ENCODE measurements around the gene KIAA0586. TPM values are rescaled to one million over a fixed set of nuclear protein-coding genes. Genes with fewer than 3 reads are reported as not detected.

The KIAA0586 gene
- total RNA-seq, 1 experiment from 2014 or later: 23.5 TPM

DNA sequence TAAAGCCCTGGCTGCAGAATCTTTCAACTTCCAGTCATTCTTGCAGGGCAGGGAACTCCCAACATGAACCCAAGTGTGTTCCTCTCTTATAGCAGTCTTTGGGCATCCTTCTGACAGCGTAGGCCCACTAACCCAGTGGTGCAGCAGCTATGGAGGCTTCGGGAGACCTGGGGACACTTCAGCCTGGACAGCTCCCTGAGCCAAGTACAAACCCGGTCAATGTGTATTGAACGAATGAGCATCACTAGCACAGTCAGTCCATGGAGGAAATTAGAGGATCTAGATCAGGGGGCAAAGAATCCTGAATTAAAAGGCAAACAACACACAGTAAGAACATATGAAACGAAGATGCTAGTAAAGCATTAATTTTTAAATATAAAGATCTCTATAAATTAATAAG, 41.8 kb downstream of the KIAA0586 start:
- ChIA-PET CTCF (interaction anchor here (1.2 kb wide), 1 partner anchor 32 kb away, joined by 3 read pairs; no protein-coding TSS in a partner anchor), POLR2A (no interaction called here)
- Mint-ChIP-seq H3K4me3 (no peak overlapping the region), H3K4me1 (no peaks in the 10 kb centered on the region), H3K9me3 (peaks cover 1% of the 10 kb centered on the region; the same call in 1 of the 2 replicates), H3K27ac (no peak overlapping the region), H3K27me3 (ENCODE audit: low read depth) (no peaks in the 10 kb centered on the region), H3K36me3 (peaks cover 10% of the 10 kb centered on the region)
- TF ChIP-seq, protein P1, sequence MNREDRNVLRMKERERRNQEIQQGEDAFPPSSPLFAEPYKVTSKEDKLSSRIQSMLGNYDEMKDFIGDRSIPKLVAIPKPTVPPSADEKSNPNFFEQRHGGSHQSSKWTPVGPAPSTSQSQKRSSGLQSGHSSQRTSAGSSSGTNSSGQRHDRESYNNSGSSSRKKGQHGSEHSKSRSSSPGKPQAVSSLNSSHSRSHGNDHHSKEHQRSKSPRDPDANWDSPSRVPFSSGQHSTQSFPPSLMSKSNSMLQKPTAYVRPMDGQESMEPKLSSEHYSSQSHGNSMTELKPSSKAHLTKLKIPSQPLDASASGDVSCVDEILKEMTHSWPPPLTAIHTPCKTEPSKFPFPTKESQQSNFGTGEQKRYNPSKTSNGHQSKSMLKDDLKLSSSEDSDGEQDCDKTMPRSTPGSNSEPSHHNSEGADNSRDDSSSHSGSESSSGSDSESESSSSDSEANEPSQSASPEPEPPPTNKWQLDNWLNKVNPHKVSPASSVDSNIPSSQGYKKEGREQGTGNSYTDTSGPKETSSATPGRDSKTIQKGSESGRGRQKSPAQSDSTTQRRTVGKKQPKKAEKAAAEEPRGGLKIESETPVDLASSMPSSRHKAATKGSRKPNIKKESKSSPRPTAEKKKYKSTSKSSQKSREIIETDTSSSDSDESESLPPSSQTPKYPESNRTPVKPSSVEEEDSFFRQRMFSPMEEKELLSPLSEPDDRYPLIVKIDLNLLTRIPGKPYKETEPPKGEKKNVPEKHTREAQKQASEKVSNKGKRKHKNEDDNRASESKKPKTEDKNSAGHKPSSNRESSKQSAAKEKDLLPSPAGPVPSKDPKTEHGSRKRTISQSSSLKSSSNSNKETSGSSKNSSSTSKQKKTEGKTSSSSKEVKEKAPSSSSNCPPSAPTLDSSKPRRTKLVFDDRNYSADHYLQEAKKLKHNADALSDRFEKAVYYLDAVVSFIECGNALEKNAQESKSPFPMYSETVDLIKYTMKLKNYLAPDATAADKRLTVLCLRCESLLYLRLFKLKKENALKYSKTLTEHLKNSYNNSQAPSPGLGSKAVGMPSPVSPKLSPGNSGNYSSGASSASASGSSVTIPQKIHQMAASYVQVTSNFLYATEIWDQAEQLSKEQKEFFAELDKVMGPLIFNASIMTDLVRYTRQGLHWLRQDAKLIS (CRISPR knock-in tag; IDR thresholded peaks at IDR 0.05; ENCODE audit: borderline replicate concordance): no peak
- TF ChIP-seq CREM (CRISPR knock-in tag; IDR thresholded peaks at IDR 0.05) (no peak), EMX1 (CRISPR knock-in tag; IDR thresholded peaks at IDR 0.05) (no peak), TEAD1 (CRISPR knock-in tag; IDR thresholded peaks at IDR 0.05) (no peak), AR (CRISPR knock-in tag; IDR thresholded peaks at IDR 0.05) (no peak), SMAD4 (CRISPR knock-in tag; IDR thresholded peaks at IDR 0.05) (no peak)
- TF ChIP-seq, protein P2, sequence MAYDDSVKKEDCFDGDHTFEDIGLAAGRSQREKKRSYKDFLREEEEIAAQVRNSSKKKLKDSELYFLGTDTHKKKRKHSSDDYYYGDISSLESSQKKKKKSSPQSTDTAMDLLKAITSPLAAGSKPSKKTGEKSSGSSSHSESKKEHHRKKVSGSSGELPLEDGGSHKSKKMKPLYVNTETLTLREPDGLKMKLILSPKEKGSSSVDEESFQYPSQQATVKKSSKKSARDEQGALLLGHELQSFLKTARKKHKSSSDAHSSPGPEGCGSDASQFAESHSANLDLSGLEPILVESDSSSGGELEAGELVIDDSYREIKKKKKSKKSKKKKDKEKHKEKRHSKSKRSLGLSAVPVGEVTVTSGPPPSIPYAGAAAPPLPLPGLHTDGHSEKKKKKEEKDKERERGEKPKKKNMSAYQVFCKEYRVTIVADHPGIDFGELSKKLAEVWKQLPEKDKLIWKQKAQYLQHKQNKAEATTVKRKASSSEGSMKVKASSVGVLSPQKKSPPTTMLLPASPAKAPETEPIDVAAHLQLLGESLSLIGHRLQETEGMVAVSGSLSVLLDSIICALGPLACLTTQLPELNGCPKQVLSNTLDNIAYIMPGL (CRISPR knock-in tag; IDR thresholded peaks at IDR 0.05): no peak
- no peak for DNase-seq (ENCODE audit: low spot score)
- ATAC-seq: no peak

DNA sequence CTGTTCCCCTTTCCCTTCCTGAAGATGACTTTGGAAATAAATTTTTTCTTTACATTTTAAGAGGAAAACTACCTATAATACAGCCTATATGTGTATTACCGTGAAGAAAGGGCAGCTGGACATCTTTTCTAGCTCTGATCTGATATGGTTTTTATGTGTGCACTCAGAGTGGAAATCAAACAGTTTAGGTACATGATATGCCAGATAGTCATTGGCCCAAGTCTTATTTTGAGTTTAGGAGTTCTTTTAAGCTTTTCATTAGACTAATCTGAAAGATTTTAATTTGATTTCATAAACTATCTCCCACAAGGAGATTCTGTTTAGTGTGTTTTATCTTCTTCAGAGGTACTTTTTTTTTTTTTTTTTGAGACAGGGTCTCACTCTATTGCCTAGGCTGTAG, 48.8 kb downstream of the KIAA0586 start:
- ATAC-seq (no peak), DNase-seq (ENCODE audit: low spot score) (no peak)
- CTCF ChIA-PET: interaction anchor here (0.7 kb wide), 1 partner anchor 165 kb away, joined by 4 read pairs; no protein-coding TSS in a partner anchor
- Mint-ChIP-seq H3K27ac (no peak overlapping the region), H3K4me1 (no peaks in the 10 kb centered on the region), H3K9me3 (peaks cover 9% of the 10 kb centered on the region), H3K4me3 (no peak overlapping the region), H3K36me3 (peaks cover 29% of the 10 kb centered on the region), H3K27me3 (ENCODE audit: low read depth) (no peaks in the 10 kb centered on the region)
- POLR2A ChIA-PET: interaction anchor here (0.6 kb wide), 1 partner anchor 41 kb away, joined by 4 read pairs; no protein-coding TSS in a partner anchor
- TF ChIP-seq SOX15 (CRISPR knock-in tag; IDR thresholded peaks at IDR 0.05): no peak
- no peak for TF ChIP-seq ZNF423 (CRISPR knock-in tag; IDR thresholded peaks at IDR 0.05)
- TF ChIP-seq, protein P3, sequence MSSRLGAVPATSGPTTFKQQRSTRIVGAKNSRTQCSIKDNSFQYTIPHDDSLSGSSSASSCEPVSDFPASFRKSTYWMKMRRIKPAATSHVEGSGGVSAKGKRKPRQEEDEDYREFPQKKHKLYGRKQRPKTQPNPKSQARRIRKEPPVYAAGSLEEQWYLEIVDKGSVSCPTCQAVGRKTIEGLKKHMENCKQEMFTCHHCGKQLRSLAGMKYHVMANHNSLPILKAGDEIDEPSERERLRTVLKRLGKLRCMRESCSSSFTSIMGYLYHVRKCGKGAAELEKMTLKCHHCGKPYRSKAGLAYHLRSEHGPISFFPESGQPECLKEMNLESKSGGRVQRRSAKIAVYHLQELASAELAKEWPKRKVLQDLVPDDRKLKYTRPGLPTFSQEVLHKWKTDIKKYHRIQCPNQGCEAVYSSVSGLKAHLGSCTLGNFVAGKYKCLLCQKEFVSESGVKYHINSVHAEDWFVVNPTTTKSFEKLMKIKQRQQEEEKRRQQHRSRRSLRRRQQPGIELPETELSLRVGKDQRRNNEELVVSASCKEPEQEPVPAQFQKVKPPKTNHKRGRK (CRISPR knock-in tag; IDR thresholded peaks at IDR 0.05; ENCODE audit: borderline replicate concordance): no peak
- TF ChIP-seq, protein P4, sequence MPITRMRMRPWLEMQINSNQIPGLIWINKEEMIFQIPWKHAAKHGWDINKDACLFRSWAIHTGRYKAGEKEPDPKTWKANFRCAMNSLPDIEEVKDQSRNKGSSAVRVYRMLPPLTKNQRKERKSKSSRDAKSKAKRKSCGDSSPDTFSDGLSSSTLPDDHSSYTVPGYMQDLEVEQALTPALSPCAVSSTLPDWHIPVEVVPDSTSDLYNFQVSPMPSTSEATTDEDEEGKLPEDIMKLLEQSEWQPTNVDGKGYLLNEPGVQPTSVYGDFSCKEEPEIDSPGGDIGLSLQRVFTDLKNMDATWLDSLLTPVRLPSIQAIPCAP (CRISPR knock-in tag; IDR thresholded peaks at IDR 0.05): no peak
- TF ChIP-seq FOXP4 (CRISPR knock-in tag; IDR thresholded peaks at IDR 0.05): no peak
- no peak for TF ChIP-seq JUN (CRISPR knock-in tag; IDR thresholded peaks at IDR 0.05)
- TF ChIP-seq RELA (CRISPR knock-in tag; IDR thresholded peaks at IDR 0.05; ENCODE audit: borderline replicate concordance): no peak
- no peak for TF ChIP-seq HMGA2 (CRISPR knock-in tag; IDR thresholded peaks at IDR 0.05)
- no peak for TF ChIP-seq CTCF (IDR thresholded peaks at IDR 0.05)
- TF ChIP-seq ZNF416 (CRISPR knock-in tag; IDR thresholded peaks at IDR 0.05): no peak
- TF ChIP-seq, protein P2 (CRISPR knock-in tag; IDR thresholded peaks at IDR 0.05): no peak
